ENCODE data around the gene UMAD1. TPM values are rescaled to one million over a fixed set of nuclear protein-coding genes. Genes with fewer than 3 reads are reported as not detected.

Gene UMAD1
- polyA plus RNA-seq, 1 of the 3 experiments (the other 2 are of a cell fraction), result 13.9 TPM

DNA sequence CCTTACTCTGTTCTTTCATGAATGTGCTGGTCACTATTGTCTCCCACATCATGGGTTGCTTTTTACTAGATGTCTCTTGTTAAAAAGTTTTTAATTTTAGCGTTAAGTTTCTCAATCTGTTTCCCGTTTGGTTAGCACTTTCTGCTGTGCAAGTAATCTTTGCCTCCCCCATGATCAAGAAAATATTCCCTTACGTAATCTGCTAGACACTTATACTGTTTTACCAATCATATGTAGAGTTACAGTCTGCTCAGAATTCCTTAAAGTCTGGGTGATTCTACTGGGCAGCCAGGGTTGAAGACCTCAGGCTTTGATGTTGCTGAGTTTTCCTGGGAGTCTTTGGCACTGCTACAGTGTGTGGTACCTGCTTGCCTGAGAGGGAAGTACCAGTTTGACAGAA lies 116.0 kb downstream of the UMAD1 start:
- no peaks in the 10 kb centered on the region for H3K9me3 ChIP-seq
- CTCF ChIA-PET, result interaction anchor here (1.6 kb wide), 1 partner anchor 75 kb away, joined by 8 read pairs; no protein-coding TSS in a partner anchor

GRCh38 chr7:7757576-7757975 lies 117.0 kb downstream of the UMAD1 start:
- H3K79me2 ChIP-seq (ENCODE audit: insufficient read depth), result no peaks in the 10 kb centered on the region
- no peaks in the 10 kb centered on the region for H3K27me3 ChIP-seq (ENCODE audit: insufficient read depth)
- no peaks in the 10 kb centered on the region for H4K20me1 ChIP-seq (ENCODE audit: insufficient read depth)
- H3K9me2 ChIP-seq, result no peaks in the 10 kb centered on the region
- no peak overlapping the region for H2AFZ ChIP-seq (ENCODE audit: low read depth)
- no peak for DNase-seq
- H3K36me3 ChIP-seq (replicated peaks in 1 of 2; ENCODE audit: control insufficient read depth in 1 of 2, insufficient read depth in 2 of 2, low read length in 1 of 2), result no peaks in the 10 kb centered on the region
- ChIA-PET CTCF (interaction anchor here (0.7 to 4.8 kb wide), 4 partner anchors 76 to 163 kb away, joined by 3 to 37 read pairs (median 6); no protein-coding TSS in a partner anchor), POLR2A (no interaction called here)
- H3K9ac ChIP-seq, result no peak overlapping the region
- no peak overlapping the region for H3K27ac ChIP-seq (ENCODE audit: low read depth in 2 of 2, low read length in 1 of 2)
- TF ChIP-seq TCF12 (IDR thresholded peaks at IDR 0.05) (no peak), TEAD4 (IDR thresholded peaks at IDR 0.05; ENCODE audit: borderline replicate concordance, insufficient read depth) (no peak), EZH2phosphoT487 (IDR thresholded peaks at IDR 0.05; ENCODE audit: borderline replicate concordance, low read depth) (no peak), SMC3 (IDR thresholded peaks at IDR 0.05; ENCODE audit: low read depth, low read length) (no peak), YY1 (IDR thresholded peaks at IDR 0.05; ENCODE audit: low read depth) (no peak), CHD2 (IDR thresholded peaks at IDR 0.05; ENCODE audit: low read length, partially characterized antibody) (no peak)
- H3K9me3 ChIP-seq, result no peaks in the 10 kb centered on the region
- H3K4me3 ChIP-seq (ENCODE audit: low read depth in 2 of 2, low read length in 1 of 2), result no peak overlapping the region
- H3K4me2 ChIP-seq, result no peak overlapping the region
- no peaks in the 10 kb centered on the region for H3F3A ChIP-seq (replicated peaks; ENCODE audit: insufficient read depth)
- H3K4me1 ChIP-seq (ENCODE audit: control insufficient read depth in 1 of 2, insufficient read depth in 2 of 2, low read depth in 1 of 2, low read length in 1 of 2), result peaks cover 3 to 6% of the 10 kb centered on the region in 2 experiments; a peak in 2 of 4 replicates
- WGBS (ENCODE audit: low lambda C conversion rate), result 60% methylated on average over 4 of the region's 4 CpGs

More for the DNA sequence above, 116.0 kb downstream of the UMAD1 start:
- Histone ChIP-seq H3K4me1 (ENCODE audit: control insufficient read depth in 1 of 2, insufficient read depth in 2 of 2, low read depth in 1 of 2, low read length in 1 of 2) (peaks cover 1 to 2% of the 10 kb centered on the region in 2 experiments; a peak in 2 of 4 replicates), H3K27me3 (ENCODE audit: insufficient read depth) (no peaks in the 10 kb centered on the region), H2AFZ (ENCODE audit: low read depth) (no peak overlapping the region), H4K20me1 (ENCODE audit: insufficient read depth) (no peaks in the 10 kb centered on the region), H3K27ac (ENCODE audit: low read depth in 2 of 2, low read length in 1 of 2) (no peak overlapping the region), H3K79me2 (ENCODE audit: insufficient read depth) (no peaks in the 10 kb centered on the region), H3K4me3 (ENCODE audit: low read depth in 2 of 2, low read length in 1 of 2) (no peak overlapping the region), H3K36me3 (replicated peaks in 1 of 2; ENCODE audit: control insufficient read depth in 1 of 2, insufficient read depth in 2 of 2, low read length in 1 of 2) (no peaks in the 10 kb centered on the region), H3K4me2 (no peak overlapping the region), H3F3A (replicated peaks; ENCODE audit: insufficient read depth) (no peaks in the 10 kb centered on the region), H3K9me2 (no peaks in the 10 kb centered on the region), H3K9ac (no peak overlapping the region)
- DNase-seq, result no peak
- POLR2A ChIA-PET, result no interaction called here
- TF ChIP-seq YY1 (IDR thresholded peaks at IDR 0.05; ENCODE audit: low read depth) (no peak), RFX5 (IDR thresholded peaks at IDR 0.05; ENCODE audit: low read length) (no peak)
- 95% methylated on average over 3 of the region's 3 CpGs for WGBS (ENCODE audit: low lambda C conversion rate)

DNA sequence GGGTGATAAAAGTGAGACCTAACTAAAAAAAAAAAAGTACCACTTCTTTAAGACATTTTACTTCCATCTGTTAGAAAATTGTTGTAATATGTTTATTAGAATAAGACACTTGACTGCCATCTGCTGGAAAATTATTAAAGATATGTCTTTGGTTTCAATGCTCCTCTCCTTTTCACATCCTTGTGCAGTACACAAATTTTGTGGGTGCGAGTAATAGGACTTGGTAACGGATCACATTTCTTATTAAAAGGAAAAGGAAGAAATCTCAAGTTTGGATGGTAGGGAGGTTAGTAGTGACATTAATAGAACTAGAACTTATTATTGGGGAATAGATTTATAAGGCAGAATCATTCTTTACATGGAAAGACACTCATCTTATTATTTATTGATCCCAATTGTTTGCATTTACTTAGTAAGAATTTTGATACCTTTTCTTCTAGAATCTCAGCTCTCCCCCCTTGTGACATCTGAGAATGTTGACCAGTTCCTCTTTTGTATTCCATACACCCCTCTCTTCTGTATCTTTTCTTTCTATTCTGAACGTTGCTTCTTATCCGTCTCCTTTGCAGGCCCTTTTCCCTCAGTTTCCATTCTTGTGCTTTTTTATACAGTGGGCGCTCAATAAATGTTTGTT lies 120.9 kb downstream of the UMAD1 start:
- H3K27ac ChIP-seq (ENCODE audit: low read depth in 2 of 2, low read length in 1 of 2), result no peak overlapping the region

More for the DNA sequence above, 120.9 kb downstream of the UMAD1 start:
- H3K27me3 ChIP-seq (ENCODE audit: insufficient read depth), result no peaks in the 10 kb centered on the region
- 53% methylated on average over 5 of the region's 5 CpGs for WGBS (ENCODE audit: low lambda C conversion rate)
- ChIA-PET POLR2A (no interaction called here), CTCF (interaction anchor here (0.8 to 4.8 kb wide), 11 partner anchors 8 to 337 kb away, joined by 3 to 37 read pairs (median 3); partner anchors contain the start of gene UMAD1)
- H2AFZ ChIP-seq (ENCODE audit: low read depth), result peak overlapping the region; percentile 55; the same call in 1 of the 2 replicates
- H3K36me3 ChIP-seq (replicated peaks in 1 of 2; ENCODE audit: control insufficient read depth in 1 of 2, insufficient read depth in 2 of 2, low read length in 1 of 2), result no peaks in the 10 kb centered on the region
- no peak for TF ChIP-seq FOXJ3 (CRISPR knock-in tag; IDR thresholded peaks at IDR 0.05)
- TF ChIP-seq SMC3 (IDR thresholded peaks at IDR 0.05; ENCODE audit: low read depth, low read length), result peak; percentile 45
- TF ChIP-seq GATA2 (CRISPR knock-in tag; IDR thresholded peaks at IDR 0.05), result no peak
- TF ChIP-seq, protein P1, sequence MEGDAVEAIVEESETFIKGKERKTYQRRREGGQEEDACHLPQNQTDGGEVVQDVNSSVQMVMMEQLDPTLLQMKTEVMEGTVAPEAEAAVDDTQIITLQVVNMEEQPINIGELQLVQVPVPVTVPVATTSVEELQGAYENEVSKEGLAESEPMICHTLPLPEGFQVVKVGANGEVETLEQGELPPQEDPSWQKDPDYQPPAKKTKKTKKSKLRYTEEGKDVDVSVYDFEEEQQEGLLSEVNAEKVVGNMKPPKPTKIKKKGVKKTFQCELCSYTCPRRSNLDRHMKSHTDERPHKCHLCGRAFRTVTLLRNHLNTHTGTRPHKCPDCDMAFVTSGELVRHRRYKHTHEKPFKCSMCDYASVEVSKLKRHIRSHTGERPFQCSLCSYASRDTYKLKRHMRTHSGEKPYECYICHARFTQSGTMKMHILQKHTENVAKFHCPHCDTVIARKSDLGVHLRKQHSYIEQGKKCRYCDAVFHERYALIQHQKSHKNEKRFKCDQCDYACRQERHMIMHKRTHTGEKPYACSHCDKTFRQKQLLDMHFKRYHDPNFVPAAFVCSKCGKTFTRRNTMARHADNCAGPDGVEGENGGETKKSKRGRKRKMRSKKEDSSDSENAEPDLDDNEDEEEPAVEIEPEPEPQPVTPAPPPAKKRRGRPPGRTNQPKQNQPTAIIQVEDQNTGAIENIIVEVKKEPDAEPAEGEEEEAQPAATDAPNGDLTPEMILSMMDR (IDR thresholded peaks at IDR 0.05), result peak; percentile 69
- peak; percentile 65 for TF ChIP-seq RAD21 (IDR thresholded peaks at IDR 0.05; ENCODE audit: low read length)
- DNase-seq, result no peak
- H3K9ac ChIP-seq, result peak overlapping the region; percentile 10; the same call in 1 of the 2 replicates
- H3K79me2 ChIP-seq (ENCODE audit: insufficient read depth), result no peaks in the 10 kb centered on the region
- H3F3A ChIP-seq (replicated peaks; ENCODE audit: insufficient read depth), result no peaks in the 10 kb centered on the region
- 0 out of 4 replicates have a peak overlapping the region, but pooled peaks of 1 of the 2 experiments have one; percentile 49 for H3K4me3 ChIP-seq (ENCODE audit: low read depth in 2 of 2, low read length in 1 of 2)
- H3K9me3 ChIP-seq, result no peaks in the 10 kb centered on the region
- no peaks in the 10 kb centered on the region for H4K20me1 ChIP-seq (ENCODE audit: insufficient read depth)
- H3K4me2 ChIP-seq, result peak overlapping the region; percentile 69
- H3K9me2 ChIP-seq, result no peaks in the 10 kb centered on the region
- H3K4me1 ChIP-seq (ENCODE audit: control insufficient read depth in 1 of 2, insufficient read depth in 2 of 2, low read depth in 1 of 2, low read length in 1 of 2), result peaks cover 6 to 8% of the 10 kb centered on the region in 2 experiments; a peak in 2 of 4 replicates
